GM12878 (cell line): ENCODE measurements around the gene BECN2. TPM values are rescaled to one million over a fixed set of nuclear protein-coding genes. Genes with fewer than 3 reads are reported as not detected.

ENCODE experiments used
- ATAC-seq: fragments of 200-7000 bp; cut with Tn5 transposase; 3 replicates; pipeline ENCODE4 v1.9.1; 2020; ENCODE audit warnings: mild to moderate bottlenecking, moderate library complexity
- BruUV-seq: library from RNA; stranded (reverse); fragments of 400-500 nt; replicated peaks from 2 replicates; lab custom pipeline; 2021; lab: Mats Ljungman, UMichigan
- CTCF ChIA-PET: fragments of 300-600 bp; sonication (Branson Sonifier 250); formaldehyde crosslinking; extraction: SDS; loops from one replicate; lab custom pipeline; 2021; ENCODE audit warnings: inconsistent platforms; lab: Yijun Ruan, JAX
- POLR2A ChIA-PET: fragments of 350-600 bp; formaldehyde crosslinking; extraction: SDS; loops from one replicate; lab custom pipeline; 2021; ENCODE audit warnings: inconsistent platforms; lab: Charles Lee
- RAD21 ChIA-PET: fragments of 300-600 bp; sonication (Branson Sonifier 250); formaldehyde crosslinking; loops from one replicate; lab custom pipeline; 2023; ENCODE audit warnings: antibody characterized with exemption; ENCODE audit not compliant: unreplicated experiment; lab: Charles Lee
- SMC1A ChIA-PET: fragments of 300-600 bp; sonication (Branson Sonifier 250); formaldehyde crosslinking; loops from one replicate; lab custom pipeline; 2023; ENCODE audit not compliant: unreplicated experiment, uncharacterized antibody; lab: Charles Lee
- DNase-seq: peaks from one replicate; pipeline ENCODE4 v3.0.0-alpha.2; 2011; ENCODE audit warnings: low read depth, low spot score
- FAIRE-seq: peaks from 3 replicates; lab custom pipeline; 2011; peaks lifted over from hg19 to GRCh38; lab: Jason Lieb, UNC
- H2AFZ ChIP-seq: 2 replicates; pipeline ENCODE4 v1.6.0; 2011; ENCODE audit warnings: low read depth, low read length, control low read depth; ENCODE audit not compliant: control insufficient read depth
- H3K27ac ChIP-seq: 2 replicates; pipeline ENCODE4 v1.5.1; 2011; ENCODE audit warnings: control low read depth; ENCODE audit not compliant: control insufficient read depth, insufficient read depth
- H3K27me3 ChIP-seq, 2 experiments: replicated peaks in 1 of 2; 2 replicates each; pipeline versions ENCODE4 v1.6.0 to v1.6.1; 2011; ENCODE audit warnings: low read length in 1 of 2; ENCODE audit not compliant: control insufficient read depth in 2 of 2, insufficient read depth in 2 of 2
- H3K36me3 ChIP-seq, 2 experiments: 2 replicates each; pipeline ENCODE4 v1.5.1; 2011; ENCODE audit warnings: low read length in 1 of 2; ENCODE audit not compliant: control insufficient read depth in 2 of 2, insufficient read depth in 2 of 2
- H3K4me1 ChIP-seq: 2 replicates; pipeline ENCODE4 v1.6.1; 2011; ENCODE audit warnings: mild to moderate bottlenecking, low read length, moderate library complexity, mixed read lengths; ENCODE audit not compliant: control insufficient read depth, insufficient read depth
- H3K4me2 ChIP-seq: 2 replicates; pipeline ENCODE4 v1.6.0; 2011; ENCODE audit warnings: control low read depth; ENCODE audit not compliant: control insufficient read depth, insufficient read depth
- H3K4me3 ChIP-seq: fragments of 200-600 bp; sonication (generic); 2 replicates; pipeline ENCODE4 v1.5.1; 2016
- H3K79me2 ChIP-seq: 2 replicates; pipeline ENCODE4 v1.6.0; 2011; ENCODE audit warnings: low read length; ENCODE audit not compliant: control insufficient read depth, insufficient read depth
- H3K9ac ChIP-seq: 2 replicates; pipeline ENCODE4 v1.8.0; 2011; ENCODE audit warnings: low read length, control low read depth, mixed read lengths; ENCODE audit not compliant: control insufficient read depth, insufficient read depth
- H3K9me3 ChIP-seq: replicated peaks from 3 replicates; pipeline ENCODE4 v1.5.1; 2011; ENCODE audit warnings: mild to moderate bottlenecking, low read length; ENCODE audit not compliant: control insufficient read depth, insufficient read depth
- H4K20me1 ChIP-seq: 2 replicates; pipeline ENCODE4 v1.6.0; 2011; ENCODE audit not compliant: control insufficient read depth, insufficient read depth
- CBFB ChIP-seq: IDR thresholded peaks from 2 replicates; pipeline ENCODE4 v1.6.1; 2016; ENCODE audit warnings: antibody characterized with exemption, low read depth
- EED ChIP-seq: sonication (generic); IDR thresholded peaks from 2 replicates; pipeline ENCODE4 v1.6.1; 2016; ENCODE audit warnings: antibody characterized with exemption, low read depth
- HCFC1 ChIP-seq: fragments of 150-350 bp; IDR thresholded peaks from 2 replicates; pipeline ENCODE4 v1.6.1; 2014; ENCODE audit warnings: low read length
- HDAC2 ChIP-seq: fragments of 200-600 bp; sonication (generic); IDR thresholded peaks from 2 replicates; pipeline ENCODE4 v1.6.1; 2017
- JUND ChIP-seq: IDR thresholded peaks from 2 replicates; pipeline ENCODE4 v1.6.1; 2012; ENCODE audit warnings: low read depth, mild to moderate bottlenecking, low read length, improper control_type of control experiment, moderate library complexity
- MEF2A ChIP-seq: IDR thresholded peaks from 2 replicates; pipeline ENCODE4 v1.6.1; 2011; ENCODE audit warnings: low read depth, mild to moderate bottlenecking, low read length, moderate library complexity; ENCODE audit not compliant: insufficient read depth
- POU2F2 ChIP-seq: IDR thresholded peaks from 3 replicates; pipeline ENCODE4 v1.6.1; 2011; ENCODE audit warnings: low read depth, mild to moderate bottlenecking, low read length, borderline replicate concordance
- RBBP5 ChIP-seq: fragments of 200-600 bp; sonication (generic); conservative IDR thresholded peaks from 2 replicates; pipeline ENCODE4 v1.6.1; 2016
- SREBF2 ChIP-seq: IDR thresholded peaks from 2 replicates; pipeline ENCODE4 v1.6.1; 2012; ENCODE audit warnings: mild to moderate bottlenecking, low read length
- TCF12 ChIP-seq: IDR thresholded peaks from 2 replicates; pipeline ENCODE4 v1.6.1; 2011; ENCODE audit warnings: low read depth, mild to moderate bottlenecking, low read length
- ZNF217 ChIP-seq: fragments of 450-650 bp; IDR thresholded peaks from 2 replicates; pipeline ENCODE4 v1.6.1; 2017; ENCODE audit warnings: antibody characterized with exemption, mild to moderate bottlenecking
- WGBS: methylation state at CpG from one replicate; pipeline ENCODE4 v1.1.6; 2016; ENCODE audit warnings: low lambda C conversion rate; ENCODE audit not compliant: insufficient replicate concordance, insufficient coverage; ENCODE audit errors: missing lambda C conversion rate; 5-methylcytosine and 5-hydroxymethylcytosine counted together
- in situ Hi-C: fragments of 300-500 bp; cut with MboI; formaldehyde crosslinking; loops from 9 replicates; pipeline ENCODE4 v1.14.3; 2018; ENCODE audit warnings: mixed read lengths
- intact Hi-C: fragments of 100-400 bp; cut with micrococcal nuclease; formaldehyde crosslinking; loops from one replicate; pipeline ENCODE4 v1.14.2; 2022; ENCODE audit not compliant: unreplicated experiment
- polyA plus RNA-seq, 11 experiments: library from polyadenylated mRNA; depleted of rRNA in 4 of 11; unstranded in 6 of 11; stranded (reverse) in 5 of 11; fragments of >200 nt; fragmentation: Nextera tagmentation in 4 of 11; fragmentation: Illumina TruSeq in 1 of 11; extraction: Ambion mirVana in 4 of 11; extraction: Trizol in 1 of 11; gene quantifications; 1 replicate in 1 of 11; 2 replicates in 10 of 11; pipeline versions ENCODE4 v1.2.1 to v1.2.3, GENCODE V29; 2011 to 2016; ENCODE audit warnings: inconsistent platforms in 2 of 11, missing spikeins in 2 of 11, low read depth in 1 of 11
- total RNA-seq, 4 experiments: library from RNA; depleted of rRNA in 3 of 4; stranded (reverse); fragments of >200 nt in 3 of 4; fragmentation: Illumina TruSeq in 1 of 4; extraction: Trizol in 1 of 4; gene quantifications; 2 replicates each; pipeline versions ENCODE4 v1.2.1 to v1.2.3, GENCODE V29; 2013 to 2021
- TF ChIP-seq, protein P1 (sequence below): fragments of 450-650 bp; IDR thresholded peaks from 2 replicates; pipeline ENCODE4 v1.6.1; 2017; ENCODE audit warnings: mild to moderate bottlenecking, low read depth, inconsistent platforms; ENCODE audit not compliant: poor library complexity, severe bottlenecking
- TF ChIP-seq, protein P2 (sequence below), 3 experiments: IDR thresholded peaks in 2 of 3; conservative IDR thresholded peaks in 1 of 3; 2 replicates each; pipeline ENCODE4 v1.5.1; 2011; ENCODE audit warnings: low read depth in 3 of 3, low read length in 3 of 3, mild to moderate bottlenecking in 3 of 3, control low read depth in 2 of 3, moderate library complexity in 2 of 3, inconsistent platforms in 1 of 3, mixed read lengths in 1 of 3; ENCODE audit not compliant: control insufficient read depth in 2 of 3, insufficient read depth in 1 of 3; ENCODE audit errors: extremely low read depth in 1 of 3
- TF ChIP-seq, protein P3 (sequence below): fragments of 450-650 bp; IDR thresholded peaks from 2 replicates; pipeline ENCODE4 v1.6.1; 2014; ENCODE audit warnings: mild to moderate bottlenecking
- TF ChIP-seq, protein P4 (sequence below): fragments of 450-650 bp; formaldehyde crosslinking; IDR thresholded peaks from 2 replicates; pipeline ENCODE4 v1.4.0; 2022; ENCODE audit warnings: mild to moderate bottlenecking, moderate library complexity

Gene BECN2
- total and polyA plus RNA-seq, 10 of the 15 experiments (the other 5 are each of a cell fraction or from before 2014, with no cell fraction given), result not detected

DNA sequence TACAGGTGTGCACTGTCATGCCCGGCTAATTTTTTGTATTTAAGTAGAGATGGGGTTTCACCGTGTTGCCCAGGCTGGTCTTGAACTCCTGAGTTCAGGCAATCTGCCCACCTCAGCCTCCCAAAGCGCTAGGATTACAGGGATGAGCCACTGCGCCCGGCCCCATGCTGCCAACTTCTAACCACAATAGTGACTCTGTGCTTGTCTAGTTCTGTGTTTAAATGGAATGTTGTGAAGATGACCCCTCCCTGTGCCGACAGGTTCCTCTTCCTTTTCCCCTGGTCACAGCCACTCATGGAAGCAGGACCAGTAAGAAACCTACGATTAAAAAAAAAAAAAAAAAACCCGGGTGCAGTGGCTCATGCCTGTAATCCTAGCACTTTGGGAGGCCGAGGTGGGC is 36.6 kb downstream of the BECN2 start (continued):
- TF ChIP-seq, protein P1, sequence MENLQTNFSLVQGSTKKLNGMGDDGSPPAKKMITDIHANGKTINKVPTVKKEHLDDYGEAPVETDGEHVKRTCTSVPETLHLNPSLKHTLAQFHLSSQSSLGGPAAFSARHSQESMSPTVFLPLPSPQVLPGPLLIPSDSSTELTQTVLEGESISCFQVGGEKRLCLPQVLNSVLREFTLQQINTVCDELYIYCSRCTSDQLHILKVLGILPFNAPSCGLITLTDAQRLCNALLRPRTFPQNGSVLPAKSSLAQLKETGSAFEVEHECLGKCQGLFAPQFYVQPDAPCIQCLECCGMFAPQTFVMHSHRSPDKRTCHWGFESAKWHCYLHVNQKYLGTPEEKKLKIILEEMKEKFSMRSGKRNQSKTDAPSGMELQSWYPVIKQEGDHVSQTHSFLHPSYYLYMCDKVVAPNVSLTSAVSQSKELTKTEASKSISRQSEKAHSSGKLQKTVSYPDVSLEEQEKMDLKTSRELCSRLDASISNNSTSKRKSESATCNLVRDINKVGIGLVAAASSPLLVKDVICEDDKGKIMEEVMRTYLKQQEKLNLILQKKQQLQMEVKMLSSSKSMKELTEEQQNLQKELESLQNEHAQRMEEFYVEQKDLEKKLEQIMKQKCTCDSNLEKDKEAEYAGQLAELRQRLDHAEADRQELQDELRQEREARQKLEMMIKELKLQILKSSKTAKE, result no peak
- TF ChIP-seq TCF12, result no peak

DNA sequence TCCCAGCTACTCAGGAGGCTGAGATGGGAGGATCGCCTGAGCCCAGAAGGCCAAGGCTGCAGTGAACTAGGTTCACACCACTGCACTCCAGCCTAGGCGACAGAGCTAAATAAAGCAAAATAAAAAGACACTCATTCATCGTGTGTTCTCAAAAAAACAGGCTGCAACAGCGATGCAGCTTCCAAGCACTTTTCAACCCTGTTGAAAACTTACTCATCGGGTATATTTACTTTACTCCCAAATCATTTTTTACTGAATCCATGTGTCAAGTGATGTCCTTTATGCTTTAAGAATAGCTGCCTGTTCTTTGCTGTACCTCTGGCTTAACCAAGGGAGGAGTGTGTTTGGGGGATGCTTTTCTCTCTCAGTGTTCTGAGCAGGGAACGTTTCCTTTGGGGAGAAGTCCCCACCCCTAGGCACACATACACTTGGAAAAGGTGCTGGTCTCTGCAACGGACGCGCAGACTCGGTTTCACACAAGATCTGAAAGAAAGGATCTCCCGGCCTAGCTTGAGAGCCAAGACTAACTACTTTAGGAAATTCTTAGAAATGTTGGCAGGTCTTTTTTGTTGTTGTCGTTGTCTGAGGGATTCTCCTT is 39.9 kb downstream of the BECN2 start:
- H3K4me3 ChIP-seq, result no peak overlapping the region
- DNase-seq (no peak), FAIRE-seq (no peak), ATAC-seq (no peak)
- no peaks in the 10 kb centered on the region for H3K36me3 ChIP-seq
- H3K27ac ChIP-seq, result no peak overlapping the region
- POLR2A ChIA-PET, result no interaction called here
- SMC1A ChIA-PET, result interaction anchor here (0.7 to 1.1 kb wide), 2 partner anchors 102 to 386 kb away, joined by 3 to 4 read pairs; no protein-coding TSS in a partner anchor
- H3K9me3 ChIP-seq, result no peaks in the 10 kb centered on the region
- no peaks in the 10 kb centered on the region for H4K20me1 ChIP-seq
- no peak overlapping the region for H3K9ac ChIP-seq
- intact Hi-C loops, result loop anchor here (5.0 kb wide), 3 partner anchors 150 to 465 kb away; partner anchors contain the start of genes EXO1 and KMO
- no peaks in the 10 kb centered on the region for H3K79me2 ChIP-seq
- RAD21 ChIA-PET, result interaction anchor here (1.2 kb wide), 1 partner anchor 11 kb away, joined by 6 read pairs; no protein-coding TSS in a partner anchor
- in situ Hi-C loops, result loop anchor here (5.0 to 10.0 kb wide), 3 partner anchors 100 to 463 kb away; partner anchors contain the start of gene KMO
- no TSS peak for BruUV-seq
- H3K27me3 ChIP-seq, result no peaks in the 10 kb centered on the region; a peak in 2 of 4 replicates
- CTCF ChIA-PET, result interaction anchor here (1.0 to 5.5 kb wide), 11 partner anchors 9 to 386 kb away, joined by 3 to 39 read pairs (median 5); partner anchors contain the start of gene EXO1
- 80% methylated on average over 12 of the region's 12 CpGs for WGBS
- no peak overlapping the region for H3K4me2 ChIP-seq
- H3K4me1 ChIP-seq, result no peaks in the 10 kb centered on the region; the same call in 1 of the 2 replicates
- no peak overlapping the region for H2AFZ ChIP-seq
- TF ChIP-seq HCFC1 (no peak), JUND (no peak), ZNF217 (no peak), EED (no peak), HDAC2 (no peak), CBFB (no peak), SREBF2 (no peak), RBBP5 (no peak), MEF2A (no peak), POU2F2 (no peak)
- TF ChIP-seq, protein P2, sequence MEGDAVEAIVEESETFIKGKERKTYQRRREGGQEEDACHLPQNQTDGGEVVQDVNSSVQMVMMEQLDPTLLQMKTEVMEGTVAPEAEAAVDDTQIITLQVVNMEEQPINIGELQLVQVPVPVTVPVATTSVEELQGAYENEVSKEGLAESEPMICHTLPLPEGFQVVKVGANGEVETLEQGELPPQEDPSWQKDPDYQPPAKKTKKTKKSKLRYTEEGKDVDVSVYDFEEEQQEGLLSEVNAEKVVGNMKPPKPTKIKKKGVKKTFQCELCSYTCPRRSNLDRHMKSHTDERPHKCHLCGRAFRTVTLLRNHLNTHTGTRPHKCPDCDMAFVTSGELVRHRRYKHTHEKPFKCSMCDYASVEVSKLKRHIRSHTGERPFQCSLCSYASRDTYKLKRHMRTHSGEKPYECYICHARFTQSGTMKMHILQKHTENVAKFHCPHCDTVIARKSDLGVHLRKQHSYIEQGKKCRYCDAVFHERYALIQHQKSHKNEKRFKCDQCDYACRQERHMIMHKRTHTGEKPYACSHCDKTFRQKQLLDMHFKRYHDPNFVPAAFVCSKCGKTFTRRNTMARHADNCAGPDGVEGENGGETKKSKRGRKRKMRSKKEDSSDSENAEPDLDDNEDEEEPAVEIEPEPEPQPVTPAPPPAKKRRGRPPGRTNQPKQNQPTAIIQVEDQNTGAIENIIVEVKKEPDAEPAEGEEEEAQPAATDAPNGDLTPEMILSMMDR (IDR thresholded peaks at IDR 0.05 in 2 of 3, conservative IDR thresholded peaks at IDR 0.05 in 1 of 3; ENCODE audit: control insufficient read depth in 2 of 3, extremely low read depth in 1 of 3, insufficient read depth in 1 of 3, low read depth in 3 of 3, low read length in 3 of 3), result no peak
- TF ChIP-seq, protein P3, sequence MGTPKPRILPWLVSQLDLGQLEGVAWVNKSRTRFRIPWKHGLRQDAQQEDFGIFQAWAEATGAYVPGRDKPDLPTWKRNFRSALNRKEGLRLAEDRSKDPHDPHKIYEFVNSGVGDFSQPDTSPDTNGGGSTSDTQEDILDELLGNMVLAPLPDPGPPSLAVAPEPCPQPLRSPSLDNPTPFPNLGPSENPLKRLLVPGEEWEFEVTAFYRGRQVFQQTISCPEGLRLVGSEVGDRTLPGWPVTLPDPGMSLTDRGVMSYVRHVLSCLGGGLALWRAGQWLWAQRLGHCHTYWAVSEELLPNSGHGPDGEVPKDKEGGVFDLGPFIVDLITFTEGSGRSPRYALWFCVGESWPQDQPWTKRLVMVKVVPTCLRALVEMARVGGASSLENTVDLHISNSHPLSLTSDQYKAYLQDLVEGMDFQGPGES, result no peak
- TF ChIP-seq, protein P4, sequence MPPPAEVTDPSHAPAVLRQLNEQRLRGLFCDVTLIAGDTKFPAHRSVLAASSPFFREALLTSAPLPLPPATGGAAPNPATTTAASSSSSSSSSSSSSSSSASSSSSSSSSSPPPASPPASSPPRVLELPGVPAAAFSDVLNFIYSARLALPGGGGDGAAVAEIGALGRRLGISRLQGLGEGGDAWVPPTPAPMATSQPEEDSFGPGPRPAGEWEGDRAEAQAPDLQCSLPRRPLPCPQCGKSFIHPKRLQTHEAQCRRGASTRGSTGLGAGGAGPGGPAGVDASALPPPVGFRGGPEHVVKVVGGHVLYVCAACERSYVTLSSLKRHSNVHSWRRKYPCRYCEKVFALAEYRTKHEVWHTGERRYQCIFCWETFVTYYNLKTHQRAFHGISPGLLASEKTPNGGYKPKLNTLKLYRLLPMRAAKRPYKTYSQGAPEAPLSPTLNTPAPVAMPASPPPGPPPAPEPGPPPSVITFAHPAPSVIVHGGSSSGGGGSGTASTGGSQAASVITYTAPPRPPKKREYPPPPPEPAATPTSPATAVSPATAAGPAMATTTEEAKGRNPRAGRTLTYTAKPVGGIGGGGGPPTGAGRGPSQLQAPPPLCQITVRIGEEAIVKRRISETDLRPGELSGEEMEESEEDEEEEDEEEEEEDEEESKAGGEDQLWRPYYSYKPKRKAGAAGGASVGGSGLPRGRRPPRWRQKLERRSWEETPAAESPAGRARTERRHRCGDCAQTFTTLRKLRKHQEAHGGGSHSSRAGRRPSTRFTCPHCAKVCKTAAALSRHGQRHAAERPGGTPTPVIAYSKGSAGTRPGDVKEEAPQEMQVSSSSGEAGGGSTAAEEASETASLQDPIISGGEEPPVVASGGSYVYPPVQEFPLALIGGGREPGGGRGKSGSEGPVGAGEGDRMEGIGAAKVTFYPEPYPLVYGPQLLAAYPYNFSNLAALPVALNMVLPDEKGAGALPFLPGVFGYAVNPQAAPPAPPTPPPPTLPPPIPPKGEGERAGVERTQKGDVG (CRISPR knock-in tag), result no peak
